ENCODE data around the gene TMEM209.
"Not testable (repeated sequence)": the region's sequence is repeated elsewhere in the genome, so short reads cannot be mapped to it uniquely, and the experiment has no call there.

Gene TMEM209

GRCh38 chr7:130216750-130217149 is 11.5 kb upstream of the TMEM209 start:
- no peak for DNase-seq

- no peak for DNase-seq
These were observed 10.8 kb upstream of the TMEM209 start for GRCh38 chr7:130216025-130216424.

- no peak for DNase-seq
These were observed 8.6 kb upstream of the TMEM209 start for GRCh38 chr7:130213828-130214227.

GRCh38 chr7:130210181-130210935 is 5.2 kb upstream of the TMEM209 start:
- no peak for DNase-seq

GRCh38 chr7:130208516-130208915 is 3.3 kb upstream of the TMEM209 start:
- no peak for DNase-seq

- no peak for DNase-seq
These were observed 2.4 kb upstream of the TMEM209 start, which contains the start of gene SSMEM1 for GRCh38 chr7:130207642-130208041. Gene SSMEM1, plus strand, starts transcription at chr7:130207860. Its CDS starts 51 bp downstream, at chr7:130207911.

- no peak for DNase-seq
These were observed 1.8 kb upstream of the TMEM209 start for GRCh38 chr7:130207033-130207432.

- DNase-seq, result no peak
These were observed 3.4 kb downstream of the TMEM209 start for GRCh38 chr7:130201796-130202195.

GRCh38 chr7:130197094-130197493 is 8.1 kb downstream of the TMEM209 start:
- no peak for DNase-seq

- no peak for DNase-seq
These were observed 8.7 kb downstream of the TMEM209 start for GRCh38 chr7:130196476-130196875.

GRCh38 chr7:130195396-130195795 is 9.8 kb downstream of the TMEM209 start:
- no peak for DNase-seq

GRCh38 chr7:130191791-130192190 is 13.4 kb downstream of the TMEM209 start:
- DNase-seq, result no peak

- no peak for DNase-seq
These were observed 15.9 kb downstream of the TMEM209 start for GRCh38 chr7:130189343-130189742.

GRCh38 chr7:130187360-130187759 is 17.8 kb downstream of the TMEM209 start:
- DNase-seq, result no peak

GRCh38 chr7:130184349-130184748 is 20.9 kb downstream of the TMEM209 start:
- not testable (repeated sequence) for DNase-seq

- DNase-seq, result no peak
These were observed 22.2 kb downstream of the TMEM209 start for GRCh38 chr7:130182990-130183389.

GRCh38 chr7:130181263-130181605 is 24.0 kb downstream of the TMEM209 start:
- DNase-seq, result no peak

GRCh38 chr7:130180571-130181262 is 24.5 kb downstream of the TMEM209 start:
- DNase-seq, result no peak

- no peak for DNase-seq
These were observed 25.6 kb downstream of the TMEM209 start for GRCh38 chr7:130179631-130180030.

- no peak for DNase-seq
These were observed 27.0 kb downstream of the TMEM209 start for GRCh38 chr7:130178251-130178650.

GRCh38 chr7:130174237-130174959 is 30.8 kb downstream of the TMEM209 start:
- no peak for DNase-seq

GRCh38 chr7:130162196-130162595 is 43.0 kb downstream of the TMEM209 start:
- DNase-seq, result no peak

- DNase-seq, result no peak
These were observed 44.8 kb downstream of the TMEM209 start for GRCh38 chr7:130160455-130160854.

GRCh38 chr7:130160023-130160422 is 45.2 kb downstream of the TMEM209 start:
- no peak for DNase-seq
